Measurements from ENCODE around the gene APOC3.

APOC3 gene

GRCh38 chr11:116847612-116848011 is 17.9 kb downstream of the APOC3 start:
- no peak for DNase-seq (ENCODE audit: low read depth in 2 of 2, low spot score in 1 of 2)

DNA sequence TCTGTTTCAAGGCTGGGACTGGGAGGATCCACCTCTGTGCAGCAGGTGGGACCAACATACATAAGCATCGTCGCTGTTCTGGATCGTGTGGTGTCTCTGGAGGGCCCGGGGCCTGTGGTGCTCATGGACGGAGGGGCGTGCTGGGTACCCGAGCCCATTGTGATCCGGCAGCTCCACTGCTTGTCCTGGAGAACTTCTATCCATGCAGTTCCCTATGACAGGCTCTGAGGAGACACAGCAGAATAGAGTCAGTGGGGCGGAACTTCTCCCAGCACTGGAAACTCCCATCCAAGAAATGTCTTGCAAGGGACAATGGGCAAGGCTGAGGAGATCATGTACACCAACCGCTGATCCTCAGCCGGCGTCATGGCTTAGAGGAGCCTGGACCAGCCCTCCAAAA is 19.4 kb downstream of the APOC3 start:
- DNase-seq (ENCODE audit: low read depth in 2 of 2, low spot score in 1 of 2), result no peak

DNA sequence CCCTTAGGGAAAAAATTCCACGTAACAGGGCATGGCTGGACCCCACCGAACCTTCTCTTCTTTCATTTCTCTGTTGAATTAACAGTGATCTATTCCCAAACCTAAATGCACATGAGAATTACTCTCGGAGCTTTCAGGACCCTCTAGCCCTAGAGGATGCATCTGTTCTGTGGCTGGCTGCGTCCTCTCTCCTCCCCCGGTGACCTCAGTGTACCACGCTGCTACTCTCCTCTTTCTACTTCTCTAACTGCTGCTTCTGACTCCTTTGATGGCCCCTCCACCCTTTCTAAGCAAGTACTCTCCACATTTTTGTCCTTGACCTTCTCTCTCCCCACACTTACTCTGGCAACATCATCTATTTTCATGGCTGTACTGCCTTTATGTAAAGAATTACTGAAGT is 19.8 kb downstream of the APOC3 start:
- DNase-seq (ENCODE audit: low read depth in 2 of 2, low spot score in 1 of 2), result no peak

DNA sequence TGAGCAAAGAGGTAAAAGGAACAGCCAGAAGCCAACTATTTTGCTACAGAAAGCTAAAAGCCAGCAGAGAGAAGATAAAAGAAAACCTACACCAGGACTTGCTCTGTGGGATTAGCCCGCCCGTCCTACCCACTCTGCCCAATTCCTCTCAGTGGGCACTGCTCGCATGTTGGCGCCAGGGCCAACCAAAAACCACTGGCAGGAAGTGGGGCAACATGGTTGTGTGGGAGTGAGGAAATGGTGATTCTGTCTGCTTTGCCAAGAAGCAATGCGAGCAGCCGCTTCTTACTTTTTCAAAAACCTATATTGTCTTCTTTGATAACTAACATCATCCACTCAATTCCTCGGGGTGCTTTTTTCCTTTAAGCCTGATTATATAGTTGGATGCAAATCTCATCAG is 21.9 kb downstream of the APOC3 start:
- DNase-seq (ENCODE audit: low read depth in 2 of 2, low spot score in 1 of 2), result peak in 1 of 2 donors; percentile 21

DNA sequence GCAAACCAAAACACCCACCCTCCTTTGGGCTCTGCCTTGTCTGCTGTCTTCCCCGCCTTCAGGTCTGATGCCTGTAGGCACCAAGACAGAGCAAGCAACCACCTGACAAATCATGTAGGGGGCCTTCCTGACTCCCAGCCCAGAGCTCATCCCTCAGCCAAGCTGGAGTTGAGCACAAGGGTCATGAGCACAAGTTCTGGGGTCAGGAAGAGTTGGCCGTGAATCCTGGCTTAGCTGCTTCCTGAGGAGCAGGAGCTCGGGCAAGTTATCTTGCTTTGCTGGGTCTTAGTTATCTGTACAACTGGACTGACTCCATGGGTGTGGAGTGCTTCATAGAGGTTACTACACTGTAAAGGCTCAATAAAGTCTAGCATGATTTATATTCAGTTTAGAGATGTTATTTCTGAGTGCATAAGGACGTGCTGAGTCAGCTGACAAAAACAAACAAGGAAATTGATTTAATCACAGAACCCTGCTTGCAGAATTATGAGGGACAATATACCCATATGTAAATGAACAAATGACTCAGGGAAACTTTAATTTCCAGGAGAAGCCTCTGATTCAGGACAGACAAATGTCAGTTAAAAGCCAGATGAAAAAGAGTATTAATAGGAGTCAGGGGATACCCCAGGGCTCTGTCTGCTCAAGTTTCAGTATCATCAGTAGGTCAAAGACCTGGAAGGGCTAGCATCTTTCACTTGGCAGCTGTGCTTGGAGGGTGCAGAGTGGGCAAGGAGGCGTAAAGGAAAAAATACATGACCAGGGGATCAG is 22.7 kb downstream of the APOC3 start:
- DNase-seq (ENCODE audit: low read depth in 2 of 2, low spot score in 1 of 2), result no peak

GRCh38 chr11:116853461-116854073 is 23.9 kb downstream of the APOC3 start:
- peak in 1 of 2 donors; percentile 27 for DNase-seq (ENCODE audit: low read depth in 2 of 2, low spot score in 1 of 2)

DNA sequence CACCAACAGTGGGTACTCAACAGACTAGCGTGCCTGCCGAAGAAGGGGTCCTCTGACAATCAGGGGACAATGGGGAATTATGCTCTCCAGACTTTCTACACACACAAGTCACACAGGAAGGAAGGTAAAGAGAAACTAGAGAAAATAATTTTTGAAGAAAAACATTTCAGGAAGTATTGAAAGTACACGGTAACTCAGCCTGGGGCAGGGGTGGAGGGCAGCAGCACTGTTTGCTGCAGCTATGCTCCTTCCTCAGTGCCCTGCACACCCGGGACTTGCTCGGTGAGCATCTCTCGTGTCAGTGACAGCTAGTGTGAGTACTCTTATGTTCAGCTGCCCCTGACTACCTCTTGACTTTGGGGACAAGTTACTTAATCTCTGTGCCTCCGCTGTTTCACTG is 25.7 kb downstream of the APOC3 start:
- DNase-seq (ENCODE audit: low read depth in 2 of 2, low spot score in 1 of 2), result no peak

DNA sequence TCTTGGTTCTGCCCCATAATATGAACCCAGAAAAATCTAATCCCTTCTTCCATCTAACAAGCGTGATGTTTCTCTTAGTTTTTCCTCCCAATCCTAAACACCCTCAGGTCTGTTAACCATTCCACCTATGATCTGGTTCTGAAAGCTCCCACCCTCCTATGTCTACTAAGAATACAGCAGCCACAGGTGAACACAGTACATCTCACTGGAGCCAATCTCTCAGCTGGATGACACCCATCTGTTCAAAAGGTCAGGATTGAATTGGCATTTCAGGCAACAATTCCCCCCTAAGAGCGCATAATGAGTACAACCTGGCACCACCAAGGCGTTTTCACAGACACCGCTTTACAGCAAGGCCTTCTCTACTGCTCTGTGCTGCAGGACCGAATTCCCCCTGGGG is 26.7 kb downstream of the APOC3 start:
- DNase-seq (ENCODE audit: low read depth in 2 of 2, low spot score in 1 of 2), result no peak

GRCh38 chr11:116857316-116857715 is 27.6 kb downstream of the APOC3 start:
- no peak for DNase-seq (ENCODE audit: low read depth in 2 of 2, low spot score in 1 of 2)

- DNase-seq (ENCODE audit: low read depth in 2 of 2, low spot score in 1 of 2), result no peak
Measured at GRCh38 chr11:116857936-116858335, 28.2 kb downstream of the APOC3 start.

DNA sequence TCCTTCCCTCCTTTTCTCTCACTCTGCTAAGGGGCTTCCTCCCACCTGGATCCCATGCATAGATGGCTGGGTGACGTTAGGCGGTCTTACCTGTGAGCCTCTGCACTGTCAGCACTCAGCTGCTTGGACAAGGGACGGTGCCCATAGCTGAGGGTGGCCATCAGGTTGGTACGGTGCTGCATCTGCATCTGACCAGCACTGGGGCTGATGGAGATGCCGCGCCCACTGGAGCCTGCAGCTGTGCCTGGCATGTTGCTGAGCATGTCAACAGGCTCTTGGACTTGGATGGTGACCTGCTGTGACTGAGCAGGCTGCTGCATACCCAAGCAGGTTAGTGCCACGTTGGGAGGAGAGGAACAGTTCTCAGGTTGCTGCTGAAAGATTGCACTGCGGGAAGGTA is 29.5 kb downstream of the APOC3 start:
- no peak for DNase-seq (ENCODE audit: low read depth in 2 of 2, low spot score in 1 of 2)

- no peak for DNase-seq (ENCODE audit: low read depth in 2 of 2, low spot score in 1 of 2)
Measured at GRCh38 chr11:116860303-116860702, 30.6 kb downstream of the APOC3 start.

GRCh38 chr11:116861539-116861938 is 31.8 kb downstream of the APOC3 start:
- no peak for DNase-seq (ENCODE audit: low read depth in 2 of 2, low spot score in 1 of 2)

DNA sequence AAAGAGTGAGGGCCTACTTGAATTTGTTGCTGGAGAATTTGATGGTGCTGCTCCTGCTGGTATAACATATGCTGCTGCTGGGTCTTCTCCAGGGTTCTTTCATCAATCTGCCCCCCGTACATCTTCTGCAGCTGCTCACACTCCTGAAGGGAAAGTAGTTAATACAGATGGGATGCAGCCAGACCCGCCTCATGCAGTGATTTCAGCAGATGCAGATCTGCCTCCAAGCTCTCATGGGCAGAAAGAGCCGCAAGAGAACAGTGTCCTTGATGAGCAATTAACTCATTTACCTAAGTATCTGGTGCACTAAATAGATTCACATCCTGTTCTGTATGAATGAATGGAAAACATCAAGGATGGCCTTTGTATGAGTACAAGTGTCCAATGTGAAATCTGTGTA is 32.5 kb downstream of the APOC3 start:
- no peak for DNase-seq (ENCODE audit: low read depth in 2 of 2, low spot score in 1 of 2)

DNA sequence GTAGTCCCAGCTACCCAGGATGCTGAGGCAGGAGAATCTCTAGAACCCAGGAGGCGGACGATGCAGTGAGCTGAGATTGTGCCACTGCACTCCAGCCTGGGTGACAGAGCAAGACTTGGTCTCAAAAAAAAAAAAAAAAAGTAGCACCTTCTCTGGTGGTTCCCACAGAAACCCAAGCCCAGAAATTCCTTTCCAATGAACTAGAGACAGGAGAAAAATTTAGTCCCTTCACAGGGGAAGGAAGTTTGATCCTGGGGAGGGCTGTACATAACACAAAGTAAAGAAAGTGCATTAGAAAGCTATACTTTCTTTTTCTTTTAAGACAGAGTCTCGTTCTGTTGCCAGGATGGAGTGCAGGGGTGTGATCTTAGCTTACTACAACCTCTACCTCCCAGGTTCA is 33.2 kb downstream of the APOC3 start:
- DNase-seq (ENCODE audit: low read depth in 2 of 2, low spot score in 1 of 2), result no peak

DNA sequence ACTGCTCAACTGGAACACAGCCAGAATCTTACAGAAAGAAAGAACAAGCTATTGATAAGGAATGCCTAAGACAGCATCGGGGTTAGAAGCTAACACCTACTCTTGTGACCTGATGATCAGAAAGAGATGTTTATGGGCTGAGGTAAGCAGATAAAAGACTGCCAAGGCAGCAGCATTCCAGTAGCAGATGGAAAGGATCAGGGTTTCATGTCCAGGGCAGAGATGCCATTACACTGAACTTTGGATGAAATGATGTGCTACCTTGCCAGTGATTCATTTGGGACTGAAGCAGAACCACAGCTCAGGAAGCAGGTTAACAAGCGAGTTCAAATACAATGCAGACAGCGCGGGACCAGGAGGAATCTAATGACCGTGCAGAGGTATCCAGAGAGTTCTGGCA is 34.8 kb downstream of the APOC3 start:
- DNase-seq (ENCODE audit: low read depth in 2 of 2, low spot score in 1 of 2), result no peak

GRCh38 chr11:116865696-116866095 is 36.0 kb downstream of the APOC3 start:
- no peak for DNase-seq (ENCODE audit: low read depth in 2 of 2, low spot score in 1 of 2)

DNA sequence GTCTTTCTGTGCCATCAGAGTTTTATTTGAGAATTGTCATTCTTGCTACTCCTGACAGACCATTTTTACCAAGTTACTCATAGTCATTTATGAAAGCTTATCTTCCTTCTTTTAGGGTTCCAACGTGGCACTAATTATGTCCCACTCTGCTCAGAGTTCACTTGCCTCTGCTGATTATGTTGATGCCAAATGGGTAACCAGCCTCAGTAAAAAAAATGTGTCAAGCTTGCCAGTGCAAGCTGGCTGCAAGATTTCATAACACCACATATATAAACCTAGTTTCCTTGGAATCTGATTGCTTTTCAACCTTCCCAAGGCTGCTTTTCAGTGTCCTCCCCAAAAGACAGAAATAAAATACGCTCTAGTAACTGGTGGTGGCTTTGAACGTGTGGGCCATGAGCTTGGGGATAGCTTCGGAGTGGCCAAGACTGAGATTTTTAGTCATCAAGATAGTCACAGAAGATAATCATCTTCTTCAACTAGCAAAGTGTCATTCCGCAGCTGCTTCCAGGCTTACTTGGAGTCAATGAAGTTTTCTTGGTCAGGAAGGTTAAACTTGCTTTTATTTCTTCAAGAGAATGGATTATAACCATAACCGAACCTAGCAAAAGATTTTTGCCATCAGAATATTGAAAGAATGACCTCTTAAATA is 37.2 kb downstream of the APOC3 start:
- DNase-seq (ENCODE audit: low read depth in 2 of 2, low spot score in 1 of 2), result no peak

DNA sequence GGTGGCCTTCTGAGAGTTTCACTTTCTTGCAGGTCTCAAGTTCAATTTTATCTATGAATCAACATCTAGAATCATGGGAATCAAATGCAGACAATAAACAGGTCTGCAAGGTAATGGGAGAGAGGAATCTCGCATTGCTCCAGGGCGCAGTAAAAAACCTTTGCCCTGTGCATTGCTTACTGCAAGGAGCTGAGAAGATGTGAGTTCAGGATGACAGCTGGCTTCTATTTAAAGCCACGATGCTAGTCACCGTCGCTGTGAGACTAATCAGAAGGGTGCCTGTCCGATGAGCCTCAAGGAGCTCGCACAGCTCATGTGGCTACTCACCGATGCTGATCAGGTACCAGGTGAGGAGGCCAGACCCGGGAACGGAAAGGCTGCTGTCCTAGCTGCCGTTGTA is 37.9 kb downstream of the APOC3 start:
- no peak for DNase-seq (ENCODE audit: low read depth in 2 of 2, low spot score in 1 of 2)

DNA sequence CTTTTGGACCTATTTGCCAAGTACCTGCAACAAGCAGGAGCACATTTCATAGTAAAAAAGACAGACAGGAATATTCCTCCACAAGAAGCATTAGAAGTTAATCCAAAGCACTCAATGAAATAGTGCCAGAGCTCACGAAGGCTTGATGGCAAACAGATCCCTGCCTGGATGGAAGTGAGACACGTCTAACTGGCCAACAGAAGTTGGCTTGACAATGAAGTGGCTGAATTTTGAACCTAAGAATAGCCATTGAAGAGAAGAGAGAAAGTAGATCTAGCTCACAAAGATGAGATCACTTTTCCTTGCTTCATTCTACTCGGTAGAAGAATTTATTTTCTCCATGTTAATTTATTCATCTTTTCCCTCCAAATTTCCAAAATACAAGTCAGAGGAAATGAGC is 38.4 kb downstream of the APOC3 start:
- DNase-seq (ENCODE audit: low read depth in 2 of 2, low spot score in 1 of 2), result no peak

- no peak for DNase-seq (ENCODE audit: low read depth in 2 of 2, low spot score in 1 of 2)
Measured at GRCh38 chr11:116869610-116870009, 39.9 kb downstream of the APOC3 start.

DNA sequence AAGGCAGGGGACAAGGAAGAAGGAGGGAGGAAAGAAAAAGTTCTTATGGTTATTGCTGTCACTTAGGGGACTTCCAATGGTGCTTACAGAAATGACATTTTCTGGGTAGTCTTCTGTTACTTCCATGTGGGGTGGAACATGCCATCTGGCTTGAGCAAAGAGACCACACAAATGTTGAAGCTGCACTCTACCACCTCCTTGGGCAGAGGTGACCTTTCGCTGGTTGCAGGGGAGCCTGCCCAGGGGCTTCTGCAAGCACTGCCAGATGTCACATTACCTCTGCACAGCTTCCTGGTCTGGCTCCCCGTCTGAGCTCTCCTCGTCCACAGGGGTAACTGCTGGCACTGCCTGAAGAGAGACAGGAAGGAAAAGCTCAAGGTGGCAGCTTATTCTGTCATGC is 40.3 kb downstream of the APOC3 start:
- DNase-seq (ENCODE audit: low read depth in 2 of 2, low spot score in 1 of 2), result no peak

DNA sequence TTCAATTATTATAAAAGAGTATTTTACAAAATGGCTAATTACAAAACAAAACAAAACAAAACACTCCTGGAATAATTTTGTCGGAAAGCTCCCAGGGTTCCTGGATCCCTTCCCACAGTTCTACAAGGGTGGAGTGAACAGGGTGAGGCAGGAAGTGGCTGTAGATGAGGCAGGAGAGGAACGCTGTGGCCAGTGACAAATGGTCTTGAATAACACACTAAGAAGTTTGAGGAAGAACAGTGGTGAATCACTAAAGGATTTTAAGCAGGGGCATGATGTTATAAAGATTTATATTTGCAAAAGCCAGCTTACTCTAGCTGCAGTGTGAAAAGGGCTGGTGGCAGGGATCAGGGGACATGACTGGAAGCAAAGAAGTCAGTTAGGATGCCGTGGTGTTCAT is 41.5 kb downstream of the APOC3 start:
- no peak for DNase-seq (ENCODE audit: low read depth in 2 of 2, low spot score in 1 of 2)

All from stimulated activated CD8-positive, alpha-beta memory T cell treated with anti-CD3 and anti-CD28 coated beads, Interleukin-4, amount 100 ng/mL, for 1 hour (primary cell).